Endothelial cell of umbilical vein (primary cell): ENCODE results near the gene SRPK2. TPM values are rescaled to one million over a fixed set of nuclear protein-coding genes. Genes with fewer than 3 reads are reported as not detected.
"Not testable (repeated sequence)": the region's sequence is repeated elsewhere in the genome, so short reads cannot be mapped to it uniquely, and the experiment has no call there.

Experiments used
- BruUV-seq: library from RNA; stranded (reverse); fragments of 400-500 nt; replicated peaks from 2 replicates; lab custom pipeline; 2021; lab: Mats Ljungman, UMichigan
- CTCF ChIA-PET: fragments of 300-600, 350-600 bp; sonication (Branson Sonifier 250); formaldehyde crosslinking; loops from one replicate; lab custom pipeline; 2021; ENCODE audit warnings: antibody characterized with exemption, inconsistent platforms; lab: Charles Lee
- POLR2A ChIA-PET: fragments of 300-600, 350-600 bp; sonication (Branson Sonifier 250); formaldehyde crosslinking; loops from one replicate; lab custom pipeline; 2021; ENCODE audit warnings: antibody characterized with exemption, inconsistent platforms; lab: Charles Lee
- DNase-seq: peaks from one replicate; pipeline ENCODE4 v3.0.0-alpha.2; 2011; ENCODE audit warnings: low read depth, low spot score
- FAIRE-seq: peaks from 2 replicates; lab custom pipeline; 2011; peaks lifted over from hg19 to GRCh38; lab: Jason Lieb, UNC
- H2AFZ ChIP-seq: 2 replicates; pipeline ENCODE4 v1.6.0; 2012; ENCODE audit warnings: low read depth, low read length, control low read depth, inconsistent platforms
- H3K27ac ChIP-seq: 2 replicates; pipeline ENCODE4 v1.5.1; 2011; ENCODE audit warnings: low read depth, mild to moderate bottlenecking, control low read depth, low read length, moderate library complexity; ENCODE audit not compliant: insufficient read depth
- H3K27me3 ChIP-seq, 2 experiments: 2 replicates each; pipeline versions ENCODE4 v1.6.0 to v1.6.1; 2011; ENCODE audit warnings: low read length in 2 of 2, mixed read lengths in 1 of 2; ENCODE audit not compliant: control insufficient read depth in 2 of 2, insufficient read depth in 2 of 2
- H3K36me3 ChIP-seq, 2 experiments: 2 replicates in 1 of 2; 3 replicates in 1 of 2; pipeline ENCODE4 v1.5.1; 2011; ENCODE audit warnings: low read length in 2 of 2, mild to moderate bottlenecking in 1 of 2, moderate library complexity in 1 of 2; ENCODE audit not compliant: control insufficient read depth in 2 of 2, insufficient read depth in 2 of 2; ENCODE audit errors: extremely low read depth in 1 of 2
- H3K4me1 ChIP-seq: 3 replicates; pipeline ENCODE4 v1.5.1; 2011; ENCODE audit warnings: mild to moderate bottlenecking, low read length; ENCODE audit not compliant: control insufficient read depth, insufficient read depth; ENCODE audit errors: extremely low read depth
- H3K4me2 ChIP-seq: 2 replicates; pipeline ENCODE4 v1.6.1; 2011; ENCODE audit warnings: low read length, control low read depth, mixed read lengths; ENCODE audit not compliant: insufficient read depth
- H3K4me3 ChIP-seq, 3 experiments: fragments of 200-600 bp in 1 of 3; sonication (generic), shearing (Covaris generic) in 1 of 3; replicated peaks in 1 of 3; 2 replicates each; pipeline ENCODE4 v1.5.1; 2011 to 2016; ENCODE audit warnings: control low read depth in 3 of 3, low read length in 3 of 3, mild to moderate bottlenecking in 2 of 3, inconsistent platforms in 1 of 3, low read depth in 1 of 3, moderate library complexity in 1 of 3; ENCODE audit not compliant: insufficient read depth in 1 of 3
- H3K79me2 ChIP-seq: 2 replicates; pipeline ENCODE4 v1.6.0; 2012; ENCODE audit warnings: low read length, inconsistent platforms; ENCODE audit not compliant: control insufficient read depth, insufficient read depth
- H3K9ac ChIP-seq: replicated peaks from 2 replicates; pipeline ENCODE3; 2011; ENCODE audit warnings: low read length, control low read depth; ENCODE audit not compliant: insufficient read depth; ENCODE audit errors: extremely low read depth
- H3K9me1 ChIP-seq: replicated peaks from 3 replicates; pipeline ENCODE4 v1.6.0; 2011; ENCODE audit warnings: mild to moderate bottlenecking, low read length; ENCODE audit not compliant: control insufficient read depth, insufficient read depth; ENCODE audit errors: extremely low read depth
- H3K9me3 ChIP-seq: replicated peaks from 2 replicates; pipeline ENCODE4 v1.5.1; 2012; ENCODE audit warnings: low read length, inconsistent platforms; ENCODE audit not compliant: control insufficient read depth, insufficient read depth
- H4K20me1 ChIP-seq: replicated peaks from 2 replicates; pipeline ENCODE3; 2011; ENCODE audit warnings: mild to moderate bottlenecking, low read length; ENCODE audit not compliant: control insufficient read depth, insufficient read depth; ENCODE audit errors: extremely low read depth
- CTCF ChIP-seq, 2 donors: IDR thresholded peaks; 1 replicate in 1 of 2; 2 replicates in 1 of 2; pipeline ENCODE4 v1.5.1; 2011; ENCODE audit warnings: low read length in 2 of 2, mild to moderate bottlenecking in 2 of 2, moderate library complexity in 2 of 2, control low read depth in 1 of 2, inconsistent platforms in 1 of 2, low read depth in 1 of 2; ENCODE audit not compliant: insufficient read depth in 1 of 2; ENCODE audit errors: extremely low read depth in 1 of 2
- EZH2 ChIP-seq: IDR thresholded peaks from 2 replicates; pipeline ENCODE4 v1.6.1; 2012; ENCODE audit warnings: borderline replicate concordance, low read depth, mild to moderate bottlenecking, moderate library complexity, low read length, inconsistent platforms; ENCODE audit not compliant: severe bottlenecking
- FOS ChIP-seq: IDR thresholded peaks from 2 replicates; pipeline ENCODE4 v1.6.1; 2011; ENCODE audit warnings: mild to moderate bottlenecking, low read length, moderate library complexity, borderline replicate concordance; ENCODE audit not compliant: insufficient read depth
- GATA2 ChIP-seq: IDR thresholded peaks from 2 replicates; pipeline ENCODE4 v1.7.0; 2011; ENCODE audit warnings: low read depth, mild to moderate bottlenecking, moderate library complexity, mixed read lengths, low read length; ENCODE audit not compliant: insufficient read length, insufficient read depth
- JUN ChIP-seq: IDR thresholded peaks from 2 replicates; pipeline ENCODE4 v1.6.1; 2011; ENCODE audit warnings: borderline replicate concordance, low read depth; ENCODE audit not compliant: insufficient read length, insufficient read depth
- MAX ChIP-seq: IDR thresholded peaks from 2 replicates; pipeline ENCODE4 v1.6.1; 2011; ENCODE audit not compliant: insufficient read depth, insufficient read length
- POLR2A ChIP-seq: IDR thresholded peaks from 2 replicates; pipeline ENCODE4 v1.6.1; 2012; ENCODE audit warnings: low read depth, mild to moderate bottlenecking, control low read depth, low read length
- dilution Hi-C: fragments of 300-500 bp; cut with MboI; formaldehyde crosslinking; loops from one replicate; pipeline ENCODE4 v1.15.0; 2019; ENCODE audit warnings: low sequenced_read_pairs; ENCODE audit not compliant: extremely low pct_ligation_motif_present
- intact Hi-C: fragments of 100-400 bp; cut with micrococcal nuclease; formaldehyde crosslinking; loops from one replicate; pipeline ENCODE4 v1.10.0; 2022
- polyA plus RNA-seq, 4 experiments: library from polyadenylated mRNA; depleted of rRNA in 3 of 4; stranded (reverse) in 3 of 4; unstranded in 1 of 4; fragments of >200 nt; gene quantifications; 2 replicates each; pipeline versions ENCODE4 v1.2.1 to v1.2.3, GENCODE V29; 2011 to 2012; ENCODE audit warnings: missing spikeins in 1 of 4
- total RNA-seq: library from RNA; stranded (reverse); gene quantifications from 2 replicates; pipeline ENCODE4 v1.2.3, GENCODE V29; 2021

Gene SRPK2
- total and polyA plus RNA-seq, 2 donors (not counting 3 experiments of a cell fraction or from before 2014, with no cell fraction given): 13.4 to 55.2 TPM

GRCh38 chr7:105364684-105365083, 24.0 kb downstream of the SRPK2 start:
- no peak overlapping the region for H3K9ac ChIP-seq
- FAIRE-seq (peak; percentile 49), DNase-seq (peak; percentile 38)
- H3K4me1 ChIP-seq: peaks cover 4% of the 10 kb centered on the region
- H3K36me3 ChIP-seq: no peaks in the 10 kb centered on the region
- no peak overlapping the region for H3K4me2 ChIP-seq
- no peaks in the 10 kb centered on the region for H3K27me3 ChIP-seq
- TF ChIP-seq JUN: no peak
- no peak for TF ChIP-seq CTCF (IDR thresholded peaks at IDR 0.05; ENCODE audit: extremely low read depth in 1 of 2, insufficient read depth in 1 of 2, low read depth in 1 of 2, low read length in 2 of 2)
- no peak for TF ChIP-seq POLR2A
- no peak for TF ChIP-seq EZH2
- no peak for TF ChIP-seq MAX
- TF ChIP-seq GATA2: no peak
- no peak for TF ChIP-seq FOS
- H3K9me3 ChIP-seq: no peaks in the 10 kb centered on the region
- ChIA-PET CTCF (no interaction called here), POLR2A (no interaction called here)
- intact Hi-C loops: no loop called here
- peaks cover 72% of the 10 kb centered on the region for H3K79me2 ChIP-seq
- H3K9me1 ChIP-seq: no peaks in the 10 kb centered on the region
- no peak overlapping the region for H3K27ac ChIP-seq
- no peak overlapping the region for H2AFZ ChIP-seq
- no peaks in the 10 kb centered on the region for H4K20me1 ChIP-seq
- no peak overlapping the region for H3K4me3 ChIP-seq
- dilution Hi-C loops: no loop called here
- BruUV-seq: no TSS peak

GRCh38 chr7:105363657-105364056, 25.1 kb downstream of the SRPK2 start:
- H3K27me3 ChIP-seq, FAIRE-seq, H3K9me1 ChIP-seq, H3K27ac ChIP-seq, H3K36me3 ChIP-seq, DNase-seq, BruUV-seq, H3K9me3 ChIP-seq, H3K4me3 ChIP-seq, H4K20me1 ChIP-seq, H2AFZ ChIP-seq, CTCF ChIA-PET, H3K9ac ChIP-seq, intact Hi-C loops, POLR2A ChIA-PET, H3K4me2 ChIP-seq, H3K4me1 ChIP-seq, dilution Hi-C loops: not testable (repeated sequence)
- H3K79me2 ChIP-seq: peaks cover 70% of the 10 kb centered on the region

GRCh38 chr7:105362685-105363084, 26.0 kb downstream of the SRPK2 start:
- intact Hi-C loops, H3K4me1 ChIP-seq, H3K27me3 ChIP-seq, POLR2A ChIA-PET, BruUV-seq, dilution Hi-C loops, H3K9me3 ChIP-seq, H4K20me1 ChIP-seq, H3K9me1 ChIP-seq, H3K4me3 ChIP-seq, FAIRE-seq, DNase-seq, H3K27ac ChIP-seq, H3K36me3 ChIP-seq, CTCF ChIA-PET, H2AFZ ChIP-seq, H3K9ac ChIP-seq, H3K4me2 ChIP-seq: not testable (repeated sequence)
- H3K79me2 ChIP-seq: peaks cover 71% of the 10 kb centered on the region
